ENCODE data around the gene PDCD11. TPM values are rescaled to one million over a fixed set of nuclear protein-coding genes. Genes with fewer than 3 reads are reported as not detected.
"Not testable (repeated sequence)": the region's sequence is repeated elsewhere in the genome, so short reads cannot be mapped to it uniquely, and the experiment has no call there.

Gene PDCD11
- total RNA-seq, result 10 to 100 TPM; 89.5 to 94.7 TPM

GRCh38 chr10:103396067-103396788, at the start of gene PDCD11, which contains the start of gene ATP5MK:
PDCD11 (plus strand) TSS chr10:103396626; CDS start chr10:103398427, 1,801 bp downstream.
ATP5MK (minus strand) TSS chr10:103396475; CDS start chr10:103392457, 4,018 bp downstream.
- Mint-ChIP-seq H3K4me1 (peaks cover 42% of the 10 kb centered on the region), H3K27ac (peak within 1 kb of the TSS; percentile 96), H3K4me3 (peak within 1 kb of the TSS; percentile 91), H3K36me3 (peaks cover 59% of the 10 kb centered on the region), H3K27me3 (no peaks in the 10 kb centered on the region), H3K9me3 (no peaks in the 10 kb centered on the region)
- DNase-seq, result peak; percentile 95

- Mint-ChIP-seq H3K4me1 (peaks cover 10% of the 10 kb centered on the region), H3K36me3 (peaks cover 4% of the 10 kb centered on the region), H3K9me3 (no peaks in the 10 kb centered on the region), H3K27ac (peak overlapping the region; percentile 81), H3K27me3 (no peaks in the 10 kb centered on the region), H3K4me3 (peak overlapping the region; percentile 96)
- no peak for DNase-seq
Observed at GRCh38 chr10:103350175-103350516, 46.3 kb upstream of the PDCD11 start.

- no peaks in the 10 kb centered on the region for H3K9me3 Mint-ChIP-seq
- peaks cover 10% of the 10 kb centered on the region for H3K4me1 Mint-ChIP-seq
- peaks cover 4% of the 10 kb centered on the region for H3K36me3 Mint-ChIP-seq
- peak; percentile 85 for DNase-seq
- H3K27ac Mint-ChIP-seq, result peak within 1 kb of the TSS; percentile 94
- peak within 1 kb of the TSS; percentile 96 for H3K4me3 Mint-ChIP-seq
- H3K27me3 Mint-ChIP-seq, result no peaks in the 10 kb centered on the region
Observed at GRCh38 chr10:103350517-103351260, 45.7 kb upstream of the PDCD11 start, which contains the start of gene PCGF6. PCGF6 (minus strand) TSS chr10:103351140; CDS start chr10:103351066, 74 bp downstream.

GRCh38 chr10:103353281-103353680, 43.1 kb upstream of the PDCD11 start:
- Mint-ChIP-seq H3K36me3 (peaks cover 2% of the 10 kb centered on the region), H3K27me3 (no peaks in the 10 kb centered on the region), H3K4me1 (peaks cover 9% of the 10 kb centered on the region), H3K27ac (no peak overlapping the region), H3K9me3 (no peaks in the 10 kb centered on the region), H3K4me3 (no peak overlapping the region)
- DNase-seq, result no peak

GRCh38 chr10:103354567-103354966, 41.9 kb upstream of the PDCD11 start:
- H3K27me3 Mint-ChIP-seq, H3K27ac Mint-ChIP-seq, H3K4me3 Mint-ChIP-seq: not testable (repeated sequence)

GRCh38 chr10:103355906-103356599, 40.4 kb upstream of the PDCD11 start:
- H3K27ac Mint-ChIP-seq, result no peak overlapping the region
- peaks cover 4% of the 10 kb centered on the region for H3K4me1 Mint-ChIP-seq
- H3K4me3 Mint-ChIP-seq, result no peak overlapping the region
- no peak for DNase-seq
- H3K36me3 Mint-ChIP-seq, result no peaks in the 10 kb centered on the region
- no peaks in the 10 kb centered on the region for H3K27me3 Mint-ChIP-seq
- no peaks in the 10 kb centered on the region for H3K9me3 Mint-ChIP-seq

More at GRCh38 chr10:103354567-103354966, 41.9 kb upstream of the PDCD11 start:
- DNase-seq, H3K4me1 Mint-ChIP-seq, H3K9me3 Mint-ChIP-seq, H3K36me3 Mint-ChIP-seq: not testable (repeated sequence)

- not testable (repeated sequence) for H3K27ac Mint-ChIP-seq, DNase-seq
Observed at GRCh38 chr10:103359493-103359892, 36.9 kb upstream of the PDCD11 start.

GRCh38 chr10:103360791-103361190, 35.6 kb upstream of the PDCD11 start:
- not testable (repeated sequence) for H3K9me3 Mint-ChIP-seq, H3K4me1 Mint-ChIP-seq, H3K36me3 Mint-ChIP-seq, DNase-seq, H3K27ac Mint-ChIP-seq, H3K4me3 Mint-ChIP-seq, H3K27me3 Mint-ChIP-seq

More at GRCh38 chr10:103359493-103359892, 36.9 kb upstream of the PDCD11 start:
- not testable (repeated sequence) for H3K4me3 Mint-ChIP-seq, H3K9me3 Mint-ChIP-seq, H3K27me3 Mint-ChIP-seq, H3K36me3 Mint-ChIP-seq, H3K4me1 Mint-ChIP-seq

- no peaks in the 10 kb centered on the region for H3K9me3 Mint-ChIP-seq
- peak overlapping the region; percentile 89 for H3K27ac Mint-ChIP-seq
- DNase-seq, result no peak
- H3K27me3 Mint-ChIP-seq, result no peaks in the 10 kb centered on the region
- no peaks in the 10 kb centered on the region for H3K36me3 Mint-ChIP-seq
- H3K4me1 Mint-ChIP-seq, result peaks cover 10% of the 10 kb centered on the region
- peak overlapping the region; percentile 90 for H3K4me3 Mint-ChIP-seq
Observed at GRCh38 chr10:103367379-103367781, 29.0 kb upstream of the PDCD11 start.

- peak within 1 kb of the TSS; percentile 89 for H3K27ac Mint-ChIP-seq
- DNase-seq, result peak; percentile 92
- H3K36me3 Mint-ChIP-seq, result no peaks in the 10 kb centered on the region
- H3K27me3 Mint-ChIP-seq, result no peaks in the 10 kb centered on the region
- peak within 1 kb of the TSS; percentile 90 for H3K4me3 Mint-ChIP-seq
- peaks cover 10% of the 10 kb centered on the region for H3K4me1 Mint-ChIP-seq
- H3K9me3 Mint-ChIP-seq, result no peaks in the 10 kb centered on the region
Observed at GRCh38 chr10:103367782-103368518, 28.5 kb upstream of the PDCD11 start, which contains the start of gene TAF5. TAF5 (plus strand) TSS chr10:103367976; CDS start chr10:103367990, 14 bp downstream.

- H3K9me3 Mint-ChIP-seq, result no peaks in the 10 kb centered on the region
- no peak overlapping the region for H3K4me3 Mint-ChIP-seq
- peaks cover 16% of the 10 kb centered on the region for H3K36me3 Mint-ChIP-seq
- peak overlapping the region; percentile 19 for H3K27ac Mint-ChIP-seq
- H3K4me1 Mint-ChIP-seq, result peaks cover 14% of the 10 kb centered on the region
- no peak for DNase-seq
- no peaks in the 10 kb centered on the region for H3K27me3 Mint-ChIP-seq
Observed at GRCh38 chr10:103373544-103373943, 22.9 kb upstream of the PDCD11 start.

- Mint-ChIP-seq H3K27ac (no peak overlapping the region), H3K4me1 (peaks cover 10% of the 10 kb centered on the region), H3K27me3 (no peaks in the 10 kb centered on the region), H3K36me3 (peaks cover 16% of the 10 kb centered on the region), H3K9me3 (no peaks in the 10 kb centered on the region), H3K4me3 (no peak overlapping the region)
- no peak for DNase-seq
Observed at GRCh38 chr10:103374263-103374662, 22.2 kb upstream of the PDCD11 start.

GRCh38 chr10:103382769-103383168, 13.7 kb upstream of the PDCD11 start:
- Mint-ChIP-seq H3K27me3 (no peaks in the 10 kb centered on the region), H3K36me3 (peaks cover 11% of the 10 kb centered on the region), H3K27ac (no peak overlapping the region), H3K4me1 (no peaks in the 10 kb centered on the region), H3K4me3 (no peak overlapping the region), H3K9me3 (no peaks in the 10 kb centered on the region)
- no peak for DNase-seq

- Mint-ChIP-seq H3K9me3 (no peaks in the 10 kb centered on the region), H3K4me1 (peaks cover 38% of the 10 kb centered on the region), H3K36me3 (peaks cover 47% of the 10 kb centered on the region), H3K27ac (peak overlapping the region; percentile 38), H3K4me3 (peak overlapping the region; percentile 58), H3K27me3 (no peaks in the 10 kb centered on the region)
- no peak for DNase-seq
Observed at GRCh38 chr10:103394180-103394579, 2.2 kb upstream of the PDCD11 start.

All from activated naive CD8-positive, alpha-beta T cell treated with anti-CD3 and anti-CD28 coated beads for 36 hours (primary cell).